Measurements from ENCODE around the gene HTR6.
A peak's percentile ranks its signal among the peaks of the same experiment; 100 is the strongest.

HTR6 gene

GRCh38 chr1:19657511-19657910 lies 7.2 kb upstream of the HTR6 start:
- DNase-seq: no peak

DNA sequence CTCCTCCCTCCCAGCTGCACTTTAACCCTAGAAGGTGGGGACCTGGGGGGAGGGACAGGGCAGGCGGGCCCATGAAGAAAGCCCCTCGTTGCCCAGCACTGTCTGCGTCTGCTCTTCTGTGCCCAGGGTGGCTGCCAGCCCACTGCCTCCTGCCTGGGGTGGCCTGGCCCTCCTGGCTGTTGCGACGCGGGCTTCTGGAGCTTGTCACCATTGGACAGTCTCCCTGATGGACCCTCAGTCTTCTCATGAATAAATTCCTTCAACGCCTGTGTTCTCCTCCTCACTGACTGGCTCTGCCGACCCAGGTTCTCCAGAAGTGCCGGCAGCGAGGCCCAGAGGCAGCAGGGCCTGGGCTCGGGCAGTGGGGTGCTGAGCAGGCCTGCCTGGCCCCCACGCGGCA lies 6.5 kb upstream of the HTR6 start:
- no peak for DNase-seq

DNA sequence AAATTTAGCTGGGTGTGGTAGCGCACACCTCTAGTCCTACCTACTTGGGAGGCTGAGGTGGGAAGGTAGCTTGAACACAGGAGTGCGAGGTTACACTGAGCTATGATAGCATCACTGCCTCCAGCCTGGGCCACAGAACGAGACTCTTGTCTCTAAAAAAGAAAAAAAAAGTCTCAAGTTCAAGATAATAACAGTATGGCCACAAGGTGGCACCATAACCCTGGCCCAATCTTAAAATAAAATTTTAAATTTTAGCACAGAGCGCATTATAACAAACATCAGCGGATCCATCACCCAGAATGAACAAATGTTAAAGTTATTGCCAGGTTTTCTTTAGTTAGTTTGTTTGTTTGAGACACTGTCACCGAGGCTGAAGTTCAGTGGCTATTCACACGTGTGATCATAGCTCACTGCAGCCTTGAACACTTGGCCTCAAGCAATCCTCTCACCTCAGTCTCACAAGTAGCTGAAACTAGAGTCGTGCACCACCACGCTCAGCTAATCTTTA lies 2.9 kb upstream of the HTR6 start:
- no peak for DNase-seq

- no peak for DNase-seq
These were observed 2.4 kb upstream of the HTR6 start for GRCh38 chr1:19662313-19662712.

DNA sequence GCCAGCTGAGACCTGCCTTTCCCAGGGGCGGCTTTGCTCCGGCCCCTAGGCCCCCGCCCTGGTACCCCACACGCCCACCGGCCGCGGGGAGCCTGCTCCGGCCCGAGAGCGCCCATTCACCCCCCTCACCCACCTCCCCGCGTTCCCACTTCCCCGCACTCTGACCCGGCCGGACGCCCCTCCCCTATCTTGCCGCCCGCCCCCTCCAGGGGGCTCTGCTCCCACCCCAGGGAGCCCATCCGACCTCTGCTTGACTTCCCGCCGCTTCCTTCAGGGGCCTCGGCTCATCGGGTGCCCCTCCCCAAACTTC lies 466 bp downstream of the HTR6 start:
- DNase-seq: no peak

- peak; percentile 70 for DNase-seq
These were observed 1.1 kb downstream of the HTR6 start for GRCh38 chr1:19665496-19666465.

DNA sequence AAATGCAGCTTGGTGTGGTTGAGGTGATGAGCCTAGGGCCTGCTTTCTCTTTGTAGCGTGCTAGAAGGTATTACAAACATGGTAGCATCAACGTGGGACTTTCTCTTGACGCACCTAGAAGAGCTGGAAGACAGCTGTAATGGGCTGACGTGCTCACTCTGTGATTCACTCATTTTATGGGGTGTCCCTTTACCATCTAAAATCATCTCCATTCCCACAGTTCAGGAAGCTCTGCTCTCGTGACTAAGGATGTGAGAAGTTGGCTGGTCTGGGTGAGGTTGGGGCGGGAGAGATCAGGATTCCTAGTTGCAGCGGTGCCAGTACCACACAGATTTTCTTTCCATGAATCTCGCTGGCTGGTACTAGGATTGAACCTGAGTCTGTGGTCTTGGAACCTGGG lies 4.2 kb downstream of the HTR6 start:
- DNase-seq: no peak

DNA sequence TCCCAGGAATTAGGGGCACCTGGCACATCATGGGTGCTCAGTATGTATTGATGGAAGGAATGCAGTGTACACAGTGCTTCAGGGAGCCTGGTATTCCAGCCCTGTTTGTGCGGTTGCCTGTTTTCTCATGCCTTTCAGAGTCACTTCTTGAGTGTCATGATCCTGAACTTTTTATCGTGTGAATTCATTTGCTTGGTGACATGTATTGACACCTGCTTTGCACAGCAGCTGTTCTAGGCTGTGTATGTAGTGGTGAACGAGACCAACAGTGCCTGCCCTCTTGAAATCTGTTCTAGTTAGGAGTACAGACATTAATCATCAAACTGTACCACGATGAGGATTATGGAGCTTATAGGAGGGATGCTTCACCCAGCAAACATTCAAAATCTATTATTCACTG lies 6.1 kb downstream of the HTR6 start:
- no peak for DNase-seq

DNA sequence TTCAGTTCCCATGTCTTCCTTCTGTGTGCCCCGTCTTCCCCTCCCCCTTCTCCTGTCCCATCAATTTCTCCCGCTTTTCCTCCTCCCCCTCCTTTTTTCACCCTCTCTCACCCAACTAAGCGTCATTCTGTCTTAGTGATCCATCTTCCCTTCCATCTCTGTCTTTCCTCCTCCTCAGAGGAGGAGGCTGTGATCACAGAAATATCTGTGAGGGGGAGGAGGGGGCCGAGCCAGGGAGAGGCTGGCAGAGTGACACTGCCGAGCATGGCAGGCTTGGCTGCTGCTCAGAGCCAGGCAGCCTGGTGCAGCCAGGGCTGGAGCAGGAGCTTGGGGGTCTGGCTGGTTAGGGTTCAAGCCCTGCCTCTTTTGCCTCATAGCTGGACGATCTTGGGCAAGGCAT lies 7.6 kb downstream of the HTR6 start:
- no peak for DNase-seq

DNA sequence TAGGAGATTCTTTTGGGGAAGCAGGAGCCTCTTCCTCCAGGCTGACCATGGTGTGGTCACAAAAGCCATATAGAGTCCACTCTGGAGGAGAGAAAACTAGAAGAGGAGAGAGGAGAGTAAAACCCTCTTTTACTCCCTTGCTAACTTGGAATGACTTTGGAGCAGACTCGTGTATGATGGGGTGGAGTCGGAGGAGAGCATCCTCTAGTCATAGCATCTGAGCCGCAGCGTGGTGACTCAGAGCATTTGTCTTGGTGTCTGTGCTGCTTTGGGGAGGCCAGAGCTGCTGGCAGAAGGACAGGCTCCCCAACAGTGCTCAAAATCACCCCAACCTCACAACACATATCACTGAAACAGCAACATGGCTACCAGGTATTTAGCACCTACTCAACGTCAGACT lies 11.1 kb downstream of the HTR6 start:
- no peak for DNase-seq

DNA sequence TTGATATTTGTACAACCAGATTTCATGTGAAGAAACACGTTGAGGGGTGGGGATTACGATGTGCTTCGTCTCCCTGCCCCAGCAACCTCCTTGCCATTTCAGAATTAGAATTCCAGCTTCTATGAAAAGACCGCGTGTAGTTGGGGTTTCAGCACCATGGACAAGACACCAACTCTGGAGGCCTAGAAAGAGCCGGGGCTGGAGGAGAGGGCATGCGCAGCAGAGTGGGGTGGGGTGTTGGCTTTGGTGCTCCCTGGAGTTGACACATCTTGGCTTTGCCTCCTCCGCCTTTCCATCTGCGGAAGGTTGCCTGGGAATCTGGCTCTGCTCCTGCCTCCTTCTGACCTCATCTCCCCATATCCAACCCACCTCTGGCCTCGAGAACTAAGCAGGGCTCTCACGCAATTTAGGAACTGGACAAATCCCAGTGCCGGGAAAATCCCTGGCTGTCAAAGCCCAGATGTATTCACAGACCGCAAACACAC lies 11.8 kb downstream of the HTR6 start:
- peak; percentile 86 for DNase-seq

GRCh38 chr1:19678493-19678892 lies 13.8 kb downstream of the HTR6 start:
- DNase-seq: no peak

GRCh38 chr1:19678931-19679453 lies 14.3 kb downstream of the HTR6 start:
- no peak for DNase-seq

DNA sequence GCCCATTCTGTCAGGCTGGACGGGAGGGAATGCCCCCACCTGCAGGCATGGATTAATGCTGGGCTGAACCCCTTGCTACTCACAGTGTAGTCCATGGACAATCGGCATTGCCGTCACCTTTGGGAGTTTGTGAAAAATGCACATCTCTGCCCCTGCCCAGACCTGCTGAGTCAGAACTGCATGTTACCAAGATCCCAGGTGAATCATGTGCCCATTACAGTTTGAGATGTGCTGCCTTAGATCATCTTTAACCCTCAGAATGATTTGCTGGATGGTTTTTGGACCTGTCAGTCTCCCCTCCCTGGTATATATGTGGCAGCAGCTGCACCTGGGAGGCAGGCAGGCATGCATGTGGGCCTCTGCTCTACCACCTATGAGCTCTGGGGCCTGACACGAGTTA lies 15.0 kb downstream of the HTR6 start:
- no peak for DNase-seq

GRCh38 chr1:19680644-19681043 lies 16.0 kb downstream of the HTR6 start:
- no peak for DNase-seq

GRCh38 chr1:19682257-19682656 lies 17.6 kb downstream of the HTR6 start:
- DNase-seq: peak; percentile 79

DNA sequence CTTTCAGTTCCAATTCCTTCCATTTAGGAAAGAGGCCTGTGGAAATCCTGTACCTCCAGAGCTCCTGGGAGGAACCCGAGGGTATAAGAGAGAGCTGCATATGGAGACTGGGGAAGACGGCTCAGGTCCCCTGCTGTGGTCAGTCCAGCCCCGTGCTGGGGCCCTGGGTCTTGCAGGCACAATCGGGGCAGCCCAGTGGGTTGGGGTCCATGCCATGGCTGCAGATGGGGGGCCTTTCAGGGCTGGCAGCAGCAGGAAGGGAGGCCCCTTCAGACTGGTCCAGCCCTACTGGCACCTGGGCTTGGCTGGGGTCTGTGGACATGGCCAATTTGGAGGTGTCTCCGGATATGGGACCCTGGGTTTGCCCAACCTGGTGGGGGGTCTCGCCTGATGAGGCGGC lies 18.2 kb downstream of the HTR6 start:
- no peak for DNase-seq

DNA sequence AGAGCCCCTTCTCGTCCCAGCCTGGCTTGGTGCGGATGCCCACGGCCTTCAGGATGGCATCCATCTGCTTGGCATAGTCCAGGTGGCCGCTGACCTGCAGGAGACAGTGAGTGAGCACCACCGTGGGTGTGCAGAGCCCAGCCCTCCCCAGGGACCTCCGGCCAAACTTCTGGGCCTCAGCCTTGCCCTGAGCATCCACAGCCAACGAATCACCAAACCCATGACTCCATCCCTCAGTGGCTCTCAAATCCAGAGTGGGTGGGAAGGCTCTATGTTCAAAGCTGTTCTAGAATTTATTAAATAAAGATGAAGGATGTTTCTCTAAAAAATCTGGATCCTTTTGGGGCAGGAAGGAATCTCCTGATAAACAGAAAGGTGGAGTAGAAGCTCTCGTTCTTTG lies 18.7 kb downstream of the HTR6 start:
- no peak for DNase-seq

GRCh38 chr1:19684677-19685076 lies 20.0 kb downstream of the HTR6 start:
- no peak for DNase-seq

DNA sequence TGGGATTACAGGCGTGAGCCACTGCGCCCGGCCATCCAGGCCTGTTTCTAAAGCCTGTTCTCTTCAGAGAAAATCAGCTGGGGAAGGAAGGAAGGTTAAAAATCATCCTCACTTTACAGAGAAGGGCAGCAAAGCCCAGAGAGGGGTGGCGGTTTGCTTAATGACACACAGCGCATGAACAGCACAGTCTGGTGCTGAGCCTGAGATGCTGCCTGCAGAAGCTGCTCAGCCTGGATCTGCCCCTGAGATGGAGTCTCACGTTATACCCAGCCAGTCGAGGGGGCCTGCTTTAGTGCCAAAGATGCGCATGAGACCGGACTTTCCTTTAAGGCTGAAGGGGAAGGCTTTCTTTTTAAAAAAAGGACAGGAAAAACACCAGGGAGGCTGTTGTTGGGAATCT lies 21.3 kb downstream of the HTR6 start:
- DNase-seq: no peak

DNA sequence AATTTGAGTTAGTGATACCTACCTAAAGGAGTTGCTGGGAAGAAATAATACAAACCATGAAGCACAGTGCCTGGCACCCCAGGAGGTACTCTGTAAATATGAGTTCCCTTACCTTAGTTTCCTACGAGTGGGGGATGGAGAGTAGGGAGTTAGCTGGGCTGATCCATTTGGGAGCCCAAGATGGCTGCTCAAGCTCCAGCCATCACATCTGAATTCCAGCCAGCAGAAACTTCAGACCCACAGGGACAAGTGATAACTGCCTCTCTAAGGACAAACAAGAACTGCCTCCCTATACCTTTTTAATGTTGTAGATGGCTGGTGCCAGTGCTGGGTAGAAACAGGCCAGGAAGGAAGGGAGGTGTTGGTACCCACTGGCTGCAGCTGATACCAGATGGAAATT lies 22.7 kb downstream of the HTR6 start:
- no peak for DNase-seq

DNA sequence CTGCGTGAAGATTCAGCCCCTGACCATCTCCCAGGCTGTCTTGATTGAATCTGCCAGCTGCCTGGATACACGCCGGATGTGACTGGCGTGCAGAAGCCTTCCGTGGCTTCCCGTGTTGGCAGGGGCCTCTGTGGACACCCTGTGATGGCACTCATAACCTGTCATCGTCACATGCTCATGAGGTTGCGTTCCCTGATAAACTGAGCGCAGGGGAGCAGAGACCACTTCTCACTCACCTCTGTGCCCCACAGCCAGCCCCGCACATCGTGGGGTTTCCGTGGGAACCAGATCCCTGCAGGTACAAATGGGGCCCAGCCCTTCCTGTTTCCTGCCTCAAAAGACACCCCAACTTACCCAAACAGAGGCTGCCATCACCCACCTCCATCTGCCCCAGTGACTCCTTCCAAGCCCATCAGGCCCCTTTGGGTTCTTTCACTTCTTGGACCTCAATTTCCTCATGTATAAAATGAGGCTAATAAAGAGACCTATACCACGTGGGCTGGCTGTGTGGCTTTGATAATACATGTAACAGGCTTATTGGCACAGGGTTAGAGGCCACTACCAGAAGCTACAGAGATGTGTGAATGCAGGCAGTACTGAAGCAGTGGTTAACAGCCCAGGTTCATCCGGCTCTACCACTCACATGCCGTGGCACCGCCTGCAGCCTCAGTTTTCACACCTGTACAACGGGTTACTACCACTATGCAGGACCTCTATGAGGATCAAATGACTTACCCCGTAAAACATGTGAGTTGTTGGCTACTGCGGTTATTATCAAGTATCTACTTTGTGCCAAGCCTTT lies 23.6 kb downstream of the HTR6 start:
- no peak for DNase-seq

DNA sequence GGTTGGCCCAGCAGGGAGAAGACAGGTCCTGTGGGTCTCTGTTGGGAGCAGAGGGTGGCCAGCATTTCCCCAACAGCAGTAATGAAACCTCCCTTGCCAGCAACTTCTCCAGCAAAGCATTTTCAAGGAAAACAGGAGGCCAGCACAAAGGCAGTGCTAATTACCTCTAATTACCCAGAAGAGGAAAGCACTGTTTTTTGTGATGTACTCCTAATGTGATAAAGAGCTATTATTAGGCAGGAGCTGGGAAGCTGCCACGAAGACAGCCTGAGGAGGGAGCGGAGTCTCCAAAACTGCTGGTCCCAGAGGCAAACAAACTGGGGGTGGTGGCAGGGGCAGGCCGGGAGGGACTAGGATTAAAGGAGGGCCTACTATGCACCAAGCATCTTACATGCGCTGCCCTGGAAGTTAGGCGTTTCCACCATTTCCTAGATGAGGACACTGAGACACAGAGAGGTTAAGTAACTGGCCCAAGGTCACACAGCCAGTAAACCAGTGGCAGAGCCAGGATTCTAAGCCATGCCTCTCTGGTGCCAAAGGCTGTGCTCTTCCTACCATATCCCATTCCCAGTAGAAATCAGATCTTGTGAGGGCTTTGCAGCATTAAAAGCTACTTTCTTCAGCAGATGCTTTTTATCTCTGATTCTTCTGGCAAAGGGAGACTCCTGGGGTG lies 24.5 kb downstream of the HTR6 start:
- no peak for DNase-seq
